Measurements from ENCODE around the gene TNFRSF4. TPM values are rescaled to one million over a fixed set of nuclear protein-coding genes. Genes with fewer than 3 reads are reported as not detected.

Gene TNFRSF4
- total RNA-seq, 4 donors from 2014 or later = 0.50 to 2.1 (median 0.93) TPM

DNA sequence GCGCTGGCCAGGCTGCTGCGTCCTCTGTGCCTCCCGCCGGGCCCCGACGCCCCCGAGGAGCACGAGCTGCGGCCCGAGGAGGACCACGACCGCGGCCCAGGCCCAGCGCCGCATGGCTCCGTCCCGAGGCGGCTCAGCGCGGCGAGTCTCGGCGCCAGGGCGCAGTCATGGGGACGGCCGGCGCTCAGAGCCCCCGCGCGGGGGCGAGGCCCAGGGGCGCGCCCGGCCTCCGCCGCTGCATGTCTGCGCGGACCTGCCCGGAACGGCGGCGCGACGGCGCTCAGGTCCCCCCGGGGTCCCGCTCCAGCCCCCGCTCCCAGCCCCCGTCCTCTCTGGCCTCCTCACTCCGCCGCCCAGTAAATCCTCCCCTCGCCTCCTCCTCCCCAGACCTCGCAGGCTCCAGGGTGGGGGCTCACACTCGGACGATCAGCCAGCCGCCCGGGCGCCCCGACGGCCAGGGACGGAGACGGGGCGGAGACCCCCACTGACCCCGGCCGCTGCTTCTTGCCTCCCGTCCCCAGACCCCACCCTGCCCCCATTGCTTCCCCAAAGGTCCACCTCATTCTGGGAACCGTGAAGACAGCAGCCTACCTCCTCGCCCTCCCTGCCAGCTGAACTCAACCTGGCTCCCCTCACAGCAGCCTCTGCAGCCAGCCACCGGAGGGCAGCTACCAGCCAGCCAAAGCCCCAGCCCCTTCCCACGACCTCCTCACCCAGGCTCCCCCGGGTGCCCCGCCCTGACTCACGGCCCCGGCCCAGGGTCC, 32.8 kb upstream of the TNFRSF4 start, which contains the start of gene C1QTNF12:
Gene C1QTNF12 (minus strand): TSS at position 146 of the 764 bp plus-strand sequence. CDS start 32 bp downstream, at position 114.
- Histone ChIP-seq H3K9me3 (no peaks in the 10 kb centered on the region), H3K36me3 (peaks cover 0 to 31% (median 6%) of the 10 kb centered on the region in 4 donors), H3K27ac (replicated peaks in 1 of 4) (no peak within 1 kb of the TSS), H3K4me3 (peak within 1 kb of the TSS in 2 of 4 donors; percentile 5 to 24), H3K27me3 (peaks cover 0 to 41% (median 18%) of the 10 kb centered on the region in 4 donors), H3K4me1 (peaks cover 3 to 19% (median 15%) of the 10 kb centered on the region in 4 donors)
- intact Hi-C loops (cut with DNase I) = no loop called here
- 2% methylated on average over 9 of the region's 74 CpGs for WGBS
- DNase-seq (ENCODE audit: extremely low spot score) = no peak
- TF ChIP-seq, protein P1, sequence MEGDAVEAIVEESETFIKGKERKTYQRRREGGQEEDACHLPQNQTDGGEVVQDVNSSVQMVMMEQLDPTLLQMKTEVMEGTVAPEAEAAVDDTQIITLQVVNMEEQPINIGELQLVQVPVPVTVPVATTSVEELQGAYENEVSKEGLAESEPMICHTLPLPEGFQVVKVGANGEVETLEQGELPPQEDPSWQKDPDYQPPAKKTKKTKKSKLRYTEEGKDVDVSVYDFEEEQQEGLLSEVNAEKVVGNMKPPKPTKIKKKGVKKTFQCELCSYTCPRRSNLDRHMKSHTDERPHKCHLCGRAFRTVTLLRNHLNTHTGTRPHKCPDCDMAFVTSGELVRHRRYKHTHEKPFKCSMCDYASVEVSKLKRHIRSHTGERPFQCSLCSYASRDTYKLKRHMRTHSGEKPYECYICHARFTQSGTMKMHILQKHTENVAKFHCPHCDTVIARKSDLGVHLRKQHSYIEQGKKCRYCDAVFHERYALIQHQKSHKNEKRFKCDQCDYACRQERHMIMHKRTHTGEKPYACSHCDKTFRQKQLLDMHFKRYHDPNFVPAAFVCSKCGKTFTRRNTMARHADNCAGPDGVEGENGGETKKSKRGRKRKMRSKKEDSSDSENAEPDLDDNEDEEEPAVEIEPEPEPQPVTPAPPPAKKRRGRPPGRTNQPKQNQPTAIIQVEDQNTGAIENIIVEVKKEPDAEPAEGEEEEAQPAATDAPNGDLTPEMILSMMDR (IDR thresholded peaks at IDR 0.05) = no peak
- TF ChIP-seq POLR2A (IDR thresholded peaks at IDR 0.05; ENCODE audit: low read depth) (no peak), EP300 (IDR thresholded peaks at IDR 0.05) (no peak), POLR2AphosphoS5 (IDR thresholded peaks at IDR 0.05) (no peak)

- intact Hi-C loops (cut with DNase I) = no loop called here
- 80% methylated on average over 7 of the region's 45 CpGs for WGBS
- Histone ChIP-seq H3K27ac (replicated peaks in 1 of 4) (no peak overlapping the region), H3K4me1 (peaks cover 3 to 19% (median 15%) of the 10 kb centered on the region in 4 donors), H3K36me3 (peaks cover 0 to 28% (median 4%) of the 10 kb centered on the region in 4 donors), H3K4me3 (peak overlapping the region in 2 of 4 donors; percentile 5 to 24), H3K27me3 (peaks cover 0 to 49% (median 18%) of the 10 kb centered on the region in 4 donors), H3K9me3 (no peaks in the 10 kb centered on the region)
- no peak for DNase-seq (ENCODE audit: extremely low spot score)
- TF ChIP-seq POLR2A (IDR thresholded peaks at IDR 0.05; ENCODE audit: low read depth) (no peak), POLR2AphosphoS5 (IDR thresholded peaks at IDR 0.05) (no peak), EP300 (IDR thresholded peaks at IDR 0.05) (no peak)
- TF ChIP-seq, protein P1 (IDR thresholded peaks at IDR 0.05) = no peak
These were observed 32.0 kb upstream of the TNFRSF4 start for GRCh38 chr1:1245817-1246576.

DNA sequence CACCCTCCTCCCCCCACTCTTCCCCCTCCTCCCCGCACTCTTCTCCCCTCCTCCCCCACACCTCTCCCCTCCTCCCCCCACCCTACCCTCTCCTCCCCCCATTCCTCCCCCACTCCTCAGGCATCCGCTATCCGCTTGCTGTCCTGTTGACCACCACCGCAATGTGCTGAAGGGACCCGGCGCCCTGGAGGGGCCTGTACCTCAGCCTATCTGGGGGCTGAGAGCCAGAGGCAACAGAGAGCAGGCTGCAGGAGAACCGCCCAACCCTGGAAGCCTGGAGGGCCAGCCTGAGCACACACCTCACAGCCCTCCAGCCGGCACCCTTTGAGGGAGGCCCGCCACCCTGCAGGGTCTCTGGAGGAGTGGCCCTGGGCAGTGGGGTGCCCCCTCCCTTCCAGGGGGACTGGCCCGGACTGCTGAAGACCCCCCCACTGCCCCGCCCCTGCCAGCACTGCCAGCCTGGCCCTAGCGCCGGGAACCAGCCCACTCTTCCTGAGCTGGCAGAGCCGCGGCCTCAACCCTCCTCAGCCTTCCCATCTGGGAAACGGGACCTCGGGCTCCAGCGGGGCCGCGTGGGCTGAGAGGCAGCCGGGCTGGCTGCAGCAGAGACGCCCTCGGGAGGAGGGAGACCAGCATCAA, 31.3 kb upstream of the TNFRSF4 start:
- Histone ChIP-seq H3K9me3 (no peaks in the 10 kb centered on the region), H3K27me3 (peaks cover 0 to 56% (median 18%) of the 10 kb centered on the region in 4 donors), H3K36me3 (peaks cover 0 to 24% (median 4%) of the 10 kb centered on the region in 4 donors), H3K4me3 (no peak overlapping the region), H3K4me1 (peaks cover 3 to 19% (median 15%) of the 10 kb centered on the region in 4 donors), H3K27ac (replicated peaks in 1 of 4) (no peak overlapping the region)
- WGBS = 85% methylated on average over 12 of the region's 23 CpGs
- TF ChIP-seq EP300 (IDR thresholded peaks at IDR 0.05) = no peak
- no peak for TF ChIP-seq POLR2A (IDR thresholded peaks at IDR 0.05; ENCODE audit: low read depth)
- TF ChIP-seq, protein P1 (IDR thresholded peaks at IDR 0.05) = no peak
- TF ChIP-seq POLR2AphosphoS5 (IDR thresholded peaks at IDR 0.05) = no peak
- intact Hi-C loops (cut with DNase I) = no loop called here
- no peak for DNase-seq (ENCODE audit: extremely low spot score)

GRCh38 chr1:1244192-1244811, 30.3 kb upstream of the TNFRSF4 start:
- no peak for DNase-seq (ENCODE audit: extremely low spot score)
- Histone ChIP-seq H3K9me3 (no peaks in the 10 kb centered on the region), H3K27ac (replicated peaks in 1 of 4) (no peak overlapping the region), H3K4me3 (peak overlapping the region in 2 of 4 donors; percentile 8 to 22), H3K27me3 (peaks cover 0 to 66% (median 18%) of the 10 kb centered on the region in 4 donors), H3K36me3 (peaks cover 0 to 24% (median 4%) of the 10 kb centered on the region in 4 donors), H3K4me1 (peaks cover 3 to 26% (median 17%) of the 10 kb centered on the region in 4 donors)
- 83% methylated on average over 29 of the region's 30 CpGs for WGBS
- intact Hi-C loops (cut with DNase I) = no loop called here
- TF ChIP-seq POLR2AphosphoS5 (IDR thresholded peaks at IDR 0.05) (no peak), EP300 (IDR thresholded peaks at IDR 0.05) (no peak), POLR2A (IDR thresholded peaks at IDR 0.05; ENCODE audit: low read depth) (no peak)
- TF ChIP-seq, protein P1 (IDR thresholded peaks at IDR 0.05) = no peak

Data from esophagus muscularis mucosa (tissue), 4 donors.